ENCODE measurements around the gene STAC3.

STAC3 gene

DNA sequence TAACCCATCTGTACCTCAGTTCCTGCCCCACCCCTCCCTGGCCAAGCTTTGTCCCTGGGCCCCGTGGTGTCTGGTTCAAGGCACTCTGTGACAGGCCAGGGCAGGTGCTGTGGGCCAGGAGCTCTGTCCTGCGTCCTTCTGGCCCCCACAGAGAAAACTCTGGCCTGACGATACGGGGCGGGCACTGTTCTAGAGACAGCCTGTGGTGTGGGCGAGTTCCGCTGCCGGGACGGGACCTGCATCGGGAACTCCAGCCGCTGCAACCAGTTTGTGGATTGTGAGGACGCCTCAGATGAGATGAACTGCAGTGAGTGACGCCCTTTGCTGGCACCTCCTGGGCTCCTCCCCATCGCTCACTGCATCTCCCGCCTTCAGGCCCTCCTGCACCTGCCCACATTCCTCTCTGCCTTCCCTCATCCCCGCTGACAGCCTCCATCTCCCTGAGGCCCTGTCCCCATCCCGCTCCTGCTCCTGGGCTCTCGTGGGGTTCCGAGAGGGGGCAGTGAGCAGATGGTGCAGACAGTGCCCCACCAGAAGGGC is 57.2 kb downstream of the STAC3 start:
- TF ChIP-seq EZH2phosphoT487 (IDR thresholded peaks at IDR 0.05; ENCODE audit: low read depth), result no peak
- TF ChIP-seq, protein P1, sequence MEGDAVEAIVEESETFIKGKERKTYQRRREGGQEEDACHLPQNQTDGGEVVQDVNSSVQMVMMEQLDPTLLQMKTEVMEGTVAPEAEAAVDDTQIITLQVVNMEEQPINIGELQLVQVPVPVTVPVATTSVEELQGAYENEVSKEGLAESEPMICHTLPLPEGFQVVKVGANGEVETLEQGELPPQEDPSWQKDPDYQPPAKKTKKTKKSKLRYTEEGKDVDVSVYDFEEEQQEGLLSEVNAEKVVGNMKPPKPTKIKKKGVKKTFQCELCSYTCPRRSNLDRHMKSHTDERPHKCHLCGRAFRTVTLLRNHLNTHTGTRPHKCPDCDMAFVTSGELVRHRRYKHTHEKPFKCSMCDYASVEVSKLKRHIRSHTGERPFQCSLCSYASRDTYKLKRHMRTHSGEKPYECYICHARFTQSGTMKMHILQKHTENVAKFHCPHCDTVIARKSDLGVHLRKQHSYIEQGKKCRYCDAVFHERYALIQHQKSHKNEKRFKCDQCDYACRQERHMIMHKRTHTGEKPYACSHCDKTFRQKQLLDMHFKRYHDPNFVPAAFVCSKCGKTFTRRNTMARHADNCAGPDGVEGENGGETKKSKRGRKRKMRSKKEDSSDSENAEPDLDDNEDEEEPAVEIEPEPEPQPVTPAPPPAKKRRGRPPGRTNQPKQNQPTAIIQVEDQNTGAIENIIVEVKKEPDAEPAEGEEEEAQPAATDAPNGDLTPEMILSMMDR (IDR thresholded peaks at IDR 0.05; ENCODE audit: low read depth, low read length), result no peak
- no peak overlapping the region for H3K4me2 ChIP-seq (ENCODE audit: low read length)
- H3K9ac ChIP-seq (ENCODE audit: low read length), result no peak overlapping the region
- H3K4me3 ChIP-seq (ENCODE audit: low read length), result no peak overlapping the region
- no peak overlapping the region for H3K27ac ChIP-seq (ENCODE audit: low read length)
- no peaks in the 10 kb centered on the region for H3K36me3 ChIP-seq (replicated peaks; ENCODE audit: low read depth, low read length)
- no peaks in the 10 kb centered on the region for H3K79me2 ChIP-seq (ENCODE audit: low read length)
- H3K4me1 ChIP-seq (ENCODE audit: low read length), result no peaks in the 10 kb centered on the region
- H3K9me3 ChIP-seq (ENCODE audit: insufficient read depth, low read length), result no peaks in the 10 kb centered on the region
- no peak overlapping the region for H2AFZ ChIP-seq (ENCODE audit: low read depth, low read length)
- no peaks in the 10 kb centered on the region for H4K20me1 ChIP-seq (ENCODE audit: insufficient read depth, low read length)
- H3K27me3 ChIP-seq (ENCODE audit: low read depth, low read length), result no peaks in the 10 kb centered on the region
